ENCODE results near the gene KCTD10.
"Not testable (repeated sequence)": the region's sequence is repeated elsewhere in the genome, so short reads cannot be mapped to it uniquely, and the experiment has no call there.

KCTD10 gene

GRCh38 chr12:109445191-109445609 is 31.9 kb downstream of the KCTD10 start:
- no peak for DNase-seq

GRCh38 chr12:109444259-109444658 is 32.8 kb downstream of the KCTD10 start:
- DNase-seq: no peak

- DNase-seq: no peak
These were observed 33.3 kb downstream of the KCTD10 start for GRCh38 chr12:109443794-109444193.

DNA sequence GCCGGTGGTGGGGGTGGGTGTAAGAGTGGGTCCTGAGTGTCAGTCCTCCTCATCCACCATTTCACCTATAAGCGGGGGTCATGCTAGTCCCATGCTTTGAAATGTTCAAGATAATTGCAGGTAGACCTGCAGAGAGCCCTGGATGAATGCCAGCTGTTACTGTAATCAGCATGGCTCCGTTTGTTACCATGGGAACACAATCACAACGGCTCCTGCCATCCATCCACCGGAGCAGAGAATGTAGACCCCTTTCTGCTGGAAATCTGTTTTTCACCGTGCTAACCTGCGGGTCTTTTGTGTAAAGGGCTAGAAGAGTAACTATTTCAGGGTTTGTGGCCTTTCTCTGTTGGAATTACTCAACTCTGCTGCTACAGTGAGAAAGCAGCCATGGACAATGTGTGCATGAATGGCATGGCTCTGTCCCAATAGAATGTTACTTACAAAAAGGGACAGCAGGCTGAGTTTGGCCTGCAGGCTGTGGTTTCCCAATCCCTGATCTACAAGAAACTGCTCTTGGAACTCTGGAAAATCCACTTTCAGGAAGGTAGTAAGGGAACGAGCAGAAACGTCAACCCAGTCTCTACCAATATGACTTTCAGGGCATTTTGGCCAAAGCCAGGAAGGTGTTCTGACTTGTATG is 36.1 kb downstream of the KCTD10 start:
- DNase-seq: peak; percentile 94

DNA sequence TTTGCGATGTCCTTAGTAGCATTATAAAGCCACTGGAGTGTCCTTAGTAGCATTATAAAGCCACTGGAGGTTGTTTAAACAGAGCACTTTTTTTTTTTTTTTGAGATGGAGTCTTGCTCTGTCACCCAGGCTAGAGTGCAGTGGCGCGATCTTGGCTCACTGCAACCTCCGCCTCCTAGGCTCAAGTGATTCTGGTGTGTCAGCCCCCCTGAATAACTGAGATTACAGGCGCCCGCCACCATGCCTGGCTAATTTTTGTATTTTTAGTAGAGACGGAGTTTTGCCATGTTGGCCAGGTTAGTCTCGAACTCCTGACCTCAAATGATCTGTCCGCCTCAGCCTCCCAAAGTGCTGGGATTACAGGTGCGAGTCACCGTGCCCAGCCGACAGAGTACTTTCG is 37.1 kb downstream of the KCTD10 start:
- not testable (repeated sequence) for DNase-seq

GRCh38 chr12:109439181-109439580 is 37.9 kb downstream of the KCTD10 start:
- no peak for DNase-seq

GRCh38 chr12:109436188-109436560 is 40.9 kb downstream of the KCTD10 start:
- DNase-seq: no peak

- DNase-seq: no peak
These were observed 41.5 kb downstream of the KCTD10 start for GRCh38 chr12:109435428-109436187.

GRCh38 chr12:109434582-109434981 is 42.5 kb downstream of the KCTD10 start:
- DNase-seq: no peak

GRCh38 chr12:109433618-109434017 is 43.5 kb downstream of the KCTD10 start:
- DNase-seq: no peak

DNA sequence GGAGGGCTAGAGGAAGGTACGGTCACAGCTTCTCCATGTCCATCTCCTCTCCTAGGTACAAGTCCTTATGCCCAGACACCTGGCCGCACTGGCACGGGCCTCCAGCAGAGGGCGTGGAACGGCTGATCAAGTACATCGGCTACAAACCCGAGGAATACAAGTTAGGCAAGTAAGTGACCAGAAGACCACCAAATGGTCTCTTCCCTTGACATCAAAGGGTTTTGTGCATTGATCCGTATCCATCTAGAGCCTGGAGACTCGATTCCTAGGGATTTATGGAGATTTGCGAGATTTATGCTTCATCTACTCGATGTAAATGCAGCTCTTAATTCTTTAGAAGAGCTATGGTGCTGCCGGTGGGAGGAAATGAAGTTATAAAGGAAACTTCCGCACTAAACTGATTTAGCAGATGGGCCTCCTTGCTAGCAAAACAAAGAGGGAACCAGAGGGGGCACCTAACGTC is 44.2 kb downstream of the KCTD10 start:
- DNase-seq: peak; percentile 69

- DNase-seq: no peak
These were observed 44.7 kb downstream of the KCTD10 start for GRCh38 chr12:109432431-109432830.

- DNase-seq: no peak
These were observed 46.9 kb downstream of the KCTD10 start for GRCh38 chr12:109430244-109430643.

- DNase-seq: not testable (repeated sequence)
These were observed 48.3 kb downstream of the KCTD10 start for GRCh38 chr12:109428804-109429203.

GRCh38 chr12:109428037-109428629 is 49.0 kb downstream of the KCTD10 start:
- DNase-seq: peak; percentile 66

DNA sequence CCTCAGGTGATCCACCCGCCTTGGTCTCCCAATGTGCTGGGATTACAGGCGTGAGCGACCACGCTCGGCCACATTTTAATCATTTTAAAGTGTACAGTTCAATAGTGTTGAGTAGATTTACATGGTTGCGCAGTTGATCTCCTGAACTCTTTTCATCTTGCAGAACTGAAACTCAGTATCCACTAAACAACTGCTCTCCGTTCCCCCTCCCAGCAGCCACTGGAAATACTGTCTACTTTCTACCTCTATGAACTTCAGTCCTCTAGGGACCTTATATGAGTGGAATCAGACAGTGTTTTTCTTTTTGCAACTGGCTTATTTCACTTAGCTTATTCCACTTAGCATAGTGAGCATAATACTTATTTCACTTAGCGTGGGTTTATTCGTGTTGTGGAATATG is 53.7 kb downstream of the KCTD10 start:
- DNase-seq: no peak

GRCh38 chr12:109422251-109422650 is 54.8 kb downstream of the KCTD10 start:
- DNase-seq: no peak

GRCh38 chr12:109421355-109422087 is 55.6 kb downstream of the KCTD10 start:
- no peak for DNase-seq

- DNase-seq: no peak
These were observed 58.1 kb downstream of the KCTD10 start for GRCh38 chr12:109418848-109419480.

- DNase-seq: not testable (repeated sequence)
These were observed 71.0 kb downstream of the KCTD10 start for GRCh38 chr12:109406147-109406546.

DNA sequence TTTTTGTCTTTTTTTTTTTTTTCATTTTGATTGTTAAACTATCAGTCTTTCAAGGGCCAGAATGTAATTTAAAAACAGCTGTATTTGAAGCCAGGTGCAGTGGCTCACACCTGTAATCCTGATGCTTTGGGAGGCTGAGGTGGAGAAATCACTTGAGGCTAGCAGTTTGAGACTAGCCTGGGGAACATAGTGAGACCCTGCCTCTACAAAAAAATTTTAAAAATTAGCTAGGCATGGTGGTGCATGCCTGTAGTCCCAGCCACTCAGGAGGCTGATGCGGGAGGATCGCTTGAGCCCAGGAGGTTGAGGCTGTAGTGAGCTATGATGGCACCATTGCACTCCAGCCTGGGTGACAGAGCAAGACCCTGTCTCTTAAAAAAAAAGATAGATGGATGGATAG is 72.3 kb downstream of the KCTD10 start:
- DNase-seq: not testable (repeated sequence)
